Stimulated activated CD4-positive, alpha-beta T cell treated with anti-CD3 and anti-CD28 coated beads, TNF-alpha, amount 100 ng/mL, for 4 hours (primary cell): ENCODE measurements around the gene CAST.
A peak's percentile ranks its signal among the peaks of the same experiment; 100 is the strongest.

ENCODE experiments used
- DNase-seq, 3 experiments: peaks; one replicate each; pipeline ENCODE4 v3.0.0-alpha.2; 2020; ENCODE audit warnings: low read depth in 3 of 3

The CAST gene

GRCh38 chr5:96671441-96671840 is 9.3 kb downstream of the CAST start:
- DNase-seq: no peak

- DNase-seq: no peak
Measured at GRCh38 chr5:96673127-96673526, 11.0 kb downstream of the CAST start.

- no peak for DNase-seq
Measured at GRCh38 chr5:96675882-96676281, 13.7 kb downstream of the CAST start.

DNA sequence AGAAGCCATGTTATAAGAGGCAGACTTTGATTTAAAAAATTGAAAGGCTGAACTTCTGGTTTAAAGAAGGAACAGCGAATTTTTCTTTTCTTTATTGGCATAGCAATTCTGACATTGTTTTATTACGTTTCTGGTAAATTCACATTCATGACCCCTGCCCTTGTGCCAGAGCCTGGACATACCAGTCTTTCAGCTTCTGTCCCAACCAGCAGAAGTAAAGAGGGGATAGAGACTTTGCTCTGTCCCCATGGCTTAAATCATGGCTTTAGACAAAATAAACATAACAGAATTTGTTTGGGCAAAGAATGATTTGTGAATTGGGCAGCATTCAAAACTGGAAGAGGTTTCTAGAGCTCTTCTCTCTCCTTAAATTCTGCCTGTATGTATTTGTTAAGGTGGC is 15.3 kb downstream of the CAST start:
- no peak for DNase-seq

GRCh38 chr5:96679293-96679692 is 17.1 kb downstream of the CAST start:
- no peak for DNase-seq

- DNase-seq: no peak
Measured at GRCh38 chr5:96680759-96681470, 18.7 kb downstream of the CAST start.

DNA sequence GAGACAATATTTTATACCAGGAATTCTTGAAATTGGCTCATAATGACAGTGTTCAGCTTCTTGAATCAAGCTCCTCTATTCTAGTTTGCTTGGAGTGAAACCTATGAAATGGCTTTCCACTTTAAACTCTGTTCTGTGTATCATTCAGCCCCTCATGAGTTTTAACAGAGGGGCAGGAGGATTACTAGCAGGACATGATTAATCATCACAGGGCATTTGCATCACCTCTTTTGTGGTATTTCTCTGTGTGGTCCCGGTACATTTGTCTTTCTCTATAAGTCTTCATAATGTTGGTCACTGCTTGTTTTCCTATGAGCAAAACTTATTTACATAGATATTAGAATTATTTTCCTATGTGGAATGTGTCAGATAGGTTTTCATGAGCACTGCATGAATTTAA is 21.2 kb downstream of the CAST start:
- DNase-seq: no peak

GRCh38 chr5:96683810-96684209 is 21.6 kb downstream of the CAST start:
- no peak for DNase-seq

DNA sequence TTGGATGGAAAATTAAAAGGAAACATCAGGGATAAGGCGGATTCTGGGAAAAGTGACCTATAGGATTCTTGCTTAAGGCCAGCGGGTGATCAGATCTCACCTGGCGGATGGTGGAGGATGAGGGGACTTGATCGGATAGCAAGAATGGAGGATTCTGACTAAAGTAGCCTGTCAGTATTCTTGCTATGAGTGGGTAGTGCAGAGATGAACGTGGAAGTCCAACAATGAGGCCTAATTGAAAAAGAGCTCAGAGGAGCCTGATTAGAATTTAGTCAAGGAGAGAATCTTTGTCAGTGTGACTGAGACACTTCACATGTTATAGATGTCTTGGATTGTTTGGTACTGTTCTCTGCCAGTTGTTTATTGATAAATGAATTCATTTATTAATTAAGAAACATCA is 24.9 kb downstream of the CAST start:
- DNase-seq: no peak

GRCh38 chr5:96687812-96688453 is 25.8 kb downstream of the CAST start:
- no peak for DNase-seq

DNA sequence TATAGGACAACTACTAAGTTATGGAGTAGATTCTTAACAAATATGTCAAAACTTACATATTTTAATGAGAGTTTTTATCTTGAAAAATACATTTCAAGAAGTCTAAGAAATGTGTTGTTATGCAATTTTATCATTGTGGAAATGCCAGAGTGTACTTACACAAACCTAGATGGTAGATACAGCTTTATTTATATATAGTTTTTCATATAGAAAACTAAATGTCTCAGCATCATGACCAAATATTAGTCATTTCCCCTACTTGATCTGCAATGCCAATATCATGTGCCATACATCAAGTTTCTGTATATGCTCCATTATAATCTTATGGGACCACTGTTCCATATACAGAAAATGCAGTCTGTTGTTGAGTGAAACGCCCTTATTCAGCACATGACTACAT is 28.7 kb downstream of the CAST start:
- no peak for DNase-seq

GRCh38 chr5:96691503-96692303 is 29.5 kb downstream of the CAST start:
- no peak for DNase-seq

GRCh38 chr5:96692441-96692840 is 30.3 kb downstream of the CAST start:
- no peak for DNase-seq

DNA sequence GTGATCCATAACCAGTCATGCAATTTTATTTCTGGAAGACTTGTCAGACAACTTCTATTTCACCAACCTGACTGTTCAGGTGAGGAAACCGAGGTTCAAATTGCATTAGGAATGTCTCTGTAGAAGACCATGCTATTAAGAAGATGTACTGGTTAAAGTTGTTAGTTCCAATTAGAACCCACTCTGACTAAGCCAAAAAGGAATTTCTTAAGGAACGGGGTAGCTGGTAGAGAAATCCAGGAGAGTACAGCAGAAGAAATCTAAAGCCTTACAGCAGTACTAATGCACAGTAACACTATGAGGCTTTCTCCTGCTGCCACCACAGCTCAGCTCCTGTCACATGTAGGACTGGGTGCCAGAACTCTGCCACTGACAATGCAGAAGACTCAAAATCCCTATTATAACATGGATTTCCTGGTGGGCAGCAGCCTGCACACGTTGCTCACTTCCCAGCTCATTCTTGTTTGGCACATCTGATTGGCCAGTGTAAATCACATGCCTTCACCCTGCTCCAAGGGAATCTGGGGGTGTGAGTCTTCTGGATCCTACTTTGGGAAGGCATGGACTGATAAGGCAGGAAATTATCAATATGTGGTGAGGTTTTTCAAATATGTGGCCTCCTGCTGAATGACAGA is 37.1 kb downstream of the CAST start:
- DNase-seq: no peak

DNA sequence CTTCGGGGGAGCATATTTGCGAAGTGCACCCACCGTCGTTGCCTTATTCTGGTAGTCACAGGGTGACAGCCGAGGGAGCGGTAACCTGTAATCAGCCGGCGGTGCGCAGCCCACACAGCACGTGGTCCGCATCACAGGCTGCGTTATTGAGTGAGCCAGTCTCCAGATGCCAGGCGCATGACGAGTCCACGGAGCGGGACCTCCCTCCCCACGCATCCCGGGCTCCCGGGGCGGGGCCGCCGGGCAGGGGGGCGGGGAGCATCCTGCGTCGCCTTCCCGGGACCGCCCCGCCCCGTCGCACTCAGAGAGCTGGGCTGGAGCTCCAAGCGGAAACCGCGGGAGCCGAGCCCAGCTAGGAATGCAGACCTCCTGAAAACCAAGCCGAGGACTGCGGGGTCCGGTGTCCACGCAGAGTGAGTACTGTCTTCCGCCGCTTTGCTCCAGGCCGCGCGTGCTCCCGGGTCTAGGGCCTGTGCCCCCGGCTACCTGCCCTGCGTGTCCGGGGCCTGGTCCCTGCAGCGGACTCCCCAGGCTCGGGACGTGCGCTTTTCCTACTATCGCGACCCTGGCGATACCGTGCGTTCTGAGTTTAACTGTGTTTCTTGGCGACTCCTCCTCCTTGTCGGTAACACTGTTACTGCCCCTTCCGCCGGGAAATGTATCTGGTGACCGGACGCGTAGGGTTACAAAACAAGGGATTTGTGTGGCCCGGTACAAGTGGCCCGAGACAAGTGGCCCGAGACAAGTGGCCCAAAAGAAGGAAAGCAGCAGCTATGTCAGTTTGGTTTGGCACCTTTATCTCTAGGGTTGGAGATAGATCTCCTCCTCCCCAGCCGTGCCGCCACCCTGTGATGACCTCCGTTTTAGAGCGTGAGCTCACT is 40.6 kb downstream of the CAST start:
- DNase-seq: peak; percentile 51 to 80 (median 72)

DNA sequence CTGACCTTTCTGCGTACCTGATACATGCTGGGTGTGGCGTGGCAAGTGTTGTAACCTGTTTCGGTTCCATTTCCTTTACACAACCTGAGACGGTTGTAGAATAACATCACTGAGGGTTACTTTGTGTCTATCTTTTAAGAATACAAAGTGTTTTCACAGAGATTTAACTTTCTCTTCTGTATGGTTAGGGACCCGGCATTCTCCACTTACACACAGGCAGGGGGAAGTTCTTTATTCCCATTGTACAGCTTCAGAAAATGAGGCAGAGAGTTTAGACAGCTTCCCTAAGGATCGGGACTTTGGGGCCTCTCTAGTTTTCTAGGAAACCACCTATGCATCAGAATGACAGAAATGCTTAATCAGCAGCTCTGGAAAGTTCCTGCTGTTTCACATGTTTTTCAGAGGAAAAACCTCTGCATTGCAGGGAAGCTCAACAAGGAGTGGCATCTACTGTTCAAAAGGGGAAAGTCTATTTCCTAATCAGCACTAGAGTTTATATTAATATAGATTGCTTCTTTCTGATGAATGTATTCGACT is 41.3 kb downstream of the CAST start:
- peak in 1 of 3 experiments; percentile 41 for DNase-seq

GRCh38 chr5:96703995-96704394 is 41.8 kb downstream of the CAST start:
- no peak for DNase-seq

DNA sequence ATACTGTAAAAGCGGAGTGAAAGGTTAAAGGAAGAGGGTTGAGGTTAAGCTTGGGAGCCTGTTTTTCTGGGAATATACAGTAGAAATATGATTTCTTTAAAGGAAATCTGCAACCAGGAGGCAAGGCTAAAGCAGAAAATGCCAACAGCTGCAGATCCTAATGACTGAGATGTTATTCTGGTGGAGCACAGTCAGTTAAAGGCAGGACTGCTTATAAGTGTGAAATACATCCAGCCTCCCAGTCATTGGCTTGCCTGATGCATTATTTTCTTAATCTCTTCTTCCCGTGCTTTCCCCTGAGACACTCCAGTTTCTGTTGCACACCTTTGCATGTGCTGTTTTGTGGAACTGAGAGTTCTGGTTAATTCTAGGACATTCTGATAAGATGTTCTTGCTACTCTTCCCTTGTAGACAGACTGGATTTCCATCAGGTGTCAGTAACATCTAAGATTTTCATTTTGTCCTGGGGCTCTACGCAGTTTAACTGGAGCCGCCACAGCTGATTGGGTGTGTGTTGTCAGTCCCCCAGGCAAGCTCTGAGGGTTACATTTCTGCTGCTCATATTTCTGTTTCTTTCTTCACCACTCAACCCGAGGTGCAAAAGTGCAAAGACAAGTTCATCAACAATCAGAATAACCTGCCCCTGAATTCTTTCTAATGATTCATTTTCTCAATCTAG is 44.4 kb downstream of the CAST start:
- no peak for DNase-seq

GRCh38 chr5:96708600-96708999 is 46.4 kb downstream of the CAST start:
- DNase-seq: no peak

DNA sequence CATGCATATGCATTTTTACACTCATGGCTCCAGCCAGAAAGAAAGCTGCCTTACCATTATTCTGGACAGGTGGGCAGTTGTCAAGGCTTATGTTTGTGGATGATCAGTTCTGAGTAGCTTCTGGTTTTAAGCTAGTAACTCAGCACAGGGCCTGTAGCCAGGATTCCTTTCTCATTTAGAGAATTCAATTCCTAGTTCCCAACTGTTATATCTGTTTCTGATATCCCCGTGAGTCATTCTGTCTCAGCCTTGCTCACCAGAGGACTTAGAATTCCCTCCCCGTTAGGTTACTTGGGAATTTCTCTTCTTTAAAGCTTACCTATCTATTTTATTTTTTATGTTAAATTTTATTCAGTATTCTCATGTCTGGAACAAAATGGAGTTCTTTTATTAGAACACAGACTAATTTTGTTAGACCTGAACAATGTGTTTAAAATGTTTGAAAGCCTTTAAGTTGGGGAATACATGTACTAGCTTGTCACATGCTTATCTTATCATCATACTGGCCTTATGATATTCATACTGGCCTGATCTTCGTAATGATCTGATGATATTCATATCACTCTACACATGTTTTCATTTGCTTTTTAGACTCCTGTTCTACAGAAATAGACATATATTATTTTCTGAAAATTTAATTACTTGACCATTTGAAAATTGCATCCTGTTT is 47.1 kb downstream of the CAST start:
- no peak for DNase-seq
